22Rv1 (cell line): Measurements from ENCODE around the gene MYOZ2.

Experiments
- CTCF ChIP-seq: fragments of 450-650 bp; IDR thresholded peaks from 2 replicates; pipeline ENCODE4 v1.5.1; 2017; ENCODE audit warnings: mild to moderate bottlenecking
- ZFX ChIP-seq: fragments of 450-650 bp; IDR thresholded peaks from 2 replicates; pipeline ENCODE4 v1.6.1; 2017; ENCODE audit warnings: antibody characterized with exemption, borderline replicate concordance

GRCh38 chr4:119132306-119132705, 3.3 kb upstream of the MYOZ2 start:
- TF ChIP-seq CTCF: no peak
- TF ChIP-seq ZFX: no peak
